A673 (cell line): ENCODE measurements around the gene IP6K2. TPM values are rescaled to one million over a fixed set of nuclear protein-coding genes. Genes with fewer than 3 reads are reported as not detected.

ENCODE experiments used
- BruUV-seq: library from RNA; stranded (reverse); fragments of 400-500 nt; replicated peaks from 2 replicates; lab custom pipeline; 2021; lab: Mats Ljungman, UMichigan
- CTCF ChIA-PET: fragments of 300-600 bp; sonication (Branson Sonifier 250); formaldehyde crosslinking; loops from one replicate; lab custom pipeline; 2022; ENCODE audit warnings: antibody characterized with exemption; lab: Charles Lee
- POLR2A ChIA-PET: fragments of 300-600 bp; sonication (Branson Sonifier 250); formaldehyde crosslinking; loops from one replicate; lab custom pipeline; 2022; ENCODE audit warnings: antibody characterized with exemption; ENCODE audit not compliant: low non-redundant PET; lab: Charles Lee
- DNase-seq: peaks from one replicate; pipeline ENCODE4 v3.0.0-alpha.2; 2015; ENCODE audit warnings: low spot score
- H3K27ac ChIP-seq: fragments of 200-600 bp; sonication (generic); 2 replicates; pipeline ENCODE4 v1.5.1; 2016; ENCODE audit warnings: mixed run types, low read depth, mild to moderate bottlenecking, mixed read lengths, antibody characterized with exemption, low read length; ENCODE audit not compliant: poor library complexity, severe bottlenecking
- H3K27me3 ChIP-seq: fragments of 200-600 bp; sonication (generic); replicated peaks from 2 replicates; pipeline ENCODE4 v1.6.1; 2017; ENCODE audit warnings: mixed run types, low read depth, mild to moderate bottlenecking, mixed read lengths, antibody characterized with exemption, low read length; ENCODE audit not compliant: insufficient read depth, poor library complexity
- H3K36me3 ChIP-seq: fragments of 200-600 bp; sonication (generic); 2 replicates; pipeline ENCODE4 v1.6.1; 2016; ENCODE audit warnings: mixed run types, mild to moderate bottlenecking, mixed read lengths, antibody characterized with exemption, low read length; ENCODE audit not compliant: insufficient read depth, poor library complexity, severe bottlenecking
- H3K4me1 ChIP-seq: fragments of 200-600 bp; sonication (generic); 2 replicates; pipeline ENCODE4 v1.6.1; 2017; ENCODE audit warnings: mixed run types, mild to moderate bottlenecking, mixed read lengths, antibody characterized with exemption, low read length; ENCODE audit not compliant: insufficient read depth, poor library complexity, severe bottlenecking
- H3K4me3 ChIP-seq: fragments of 200-600 bp; sonication (generic); 2 replicates; pipeline ENCODE4 v1.5.1; 2016; ENCODE audit warnings: low read depth, mixed run types, mild to moderate bottlenecking, mixed read lengths, low read length; ENCODE audit not compliant: poor library complexity, severe bottlenecking
- H3K9me3 ChIP-seq: fragments of 200-600 bp; sonication (generic); 2 replicates; pipeline ENCODE4 v1.6.1; 2016; ENCODE audit warnings: mixed run types, low read depth, mild to moderate bottlenecking, mixed read lengths, antibody characterized with exemption, low read length; ENCODE audit not compliant: poor library complexity, severe bottlenecking
- EZH2 ChIP-seq: fragments of 200-600 bp; sonication (generic); IDR thresholded peaks from 2 replicates; pipeline ENCODE4 v1.6.1; 2017; ENCODE audit warnings: borderline replicate concordance, low read depth, mild to moderate bottlenecking, mixed read lengths, antibody characterized with exemption, low read length; ENCODE audit not compliant: poor library complexity, severe bottlenecking
- intact Hi-C: fragments of 100-400 bp; cut with micrococcal nuclease; formaldehyde crosslinking; loops from one replicate; pipeline ENCODE4 v1.10.0; 2022; ENCODE audit not compliant: unreplicated experiment
- total RNA-seq: library from RNA; stranded (reverse); gene quantifications from 2 replicates; pipeline ENCODE4 v1.2.3, GENCODE V29; 2021
- TF ChIP-seq, protein P1 (sequence below): fragments of 300-800, 200-600 bp; sonication (generic); conservative IDR thresholded peaks from 2 replicates; pipeline ENCODE4 v1.5.1; 2017; ENCODE audit warnings: low read depth, mild to moderate bottlenecking, antibody characterized with exemption, low read length, moderate library complexity, mixed read lengths

The IP6K2 gene
- total RNA-seq, 1 experiment from 2014 or later = 62.5 TPM

GRCh38 chr3:48662145-48662752 is 54.8 kb downstream of the IP6K2 start:
- Histone ChIP-seq H3K27me3 (no peaks in the 10 kb centered on the region), H3K9me3 (no peaks in the 10 kb centered on the region), H3K4me1 (no peaks in the 10 kb centered on the region), H3K4me3 (peak overlapping the region; percentile 56), H3K36me3 (no peaks in the 10 kb centered on the region), H3K27ac (no peak overlapping the region)
- intact Hi-C loops = no loop called here
- TF ChIP-seq, protein P1, sequence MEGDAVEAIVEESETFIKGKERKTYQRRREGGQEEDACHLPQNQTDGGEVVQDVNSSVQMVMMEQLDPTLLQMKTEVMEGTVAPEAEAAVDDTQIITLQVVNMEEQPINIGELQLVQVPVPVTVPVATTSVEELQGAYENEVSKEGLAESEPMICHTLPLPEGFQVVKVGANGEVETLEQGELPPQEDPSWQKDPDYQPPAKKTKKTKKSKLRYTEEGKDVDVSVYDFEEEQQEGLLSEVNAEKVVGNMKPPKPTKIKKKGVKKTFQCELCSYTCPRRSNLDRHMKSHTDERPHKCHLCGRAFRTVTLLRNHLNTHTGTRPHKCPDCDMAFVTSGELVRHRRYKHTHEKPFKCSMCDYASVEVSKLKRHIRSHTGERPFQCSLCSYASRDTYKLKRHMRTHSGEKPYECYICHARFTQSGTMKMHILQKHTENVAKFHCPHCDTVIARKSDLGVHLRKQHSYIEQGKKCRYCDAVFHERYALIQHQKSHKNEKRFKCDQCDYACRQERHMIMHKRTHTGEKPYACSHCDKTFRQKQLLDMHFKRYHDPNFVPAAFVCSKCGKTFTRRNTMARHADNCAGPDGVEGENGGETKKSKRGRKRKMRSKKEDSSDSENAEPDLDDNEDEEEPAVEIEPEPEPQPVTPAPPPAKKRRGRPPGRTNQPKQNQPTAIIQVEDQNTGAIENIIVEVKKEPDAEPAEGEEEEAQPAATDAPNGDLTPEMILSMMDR = no peak
- TF ChIP-seq EZH2 = no peak
- DNase-seq = no peak
- CTCF ChIA-PET = interaction anchor here (0.6 to 1.0 kb wide), 2 partner anchors 24 to 716 kb away, joined by 3 to 14 read pairs; no protein-coding TSS in a partner anchor
- POLR2A ChIA-PET = interaction anchor here (0.6 kb wide), 1 partner anchor 1666 kb away, joined by 3 read pairs; no protein-coding TSS in a partner anchor
- no TSS peak for BruUV-seq

GRCh38 chr3:48661501-48662144 is 55.4 kb downstream of the IP6K2 start:
- peak; percentile 58 for DNase-seq
- Histone ChIP-seq H3K4me3 (peak overlapping the region; percentile 56), H3K9me3 (no peaks in the 10 kb centered on the region), H3K27me3 (no peaks in the 10 kb centered on the region), H3K36me3 (no peaks in the 10 kb centered on the region), H3K27ac (no peak overlapping the region), H3K4me1 (no peaks in the 10 kb centered on the region)
- TF ChIP-seq EZH2 = no peak
- TF ChIP-seq, protein P1 = no peak
- POLR2A ChIA-PET = interaction anchor here (0.6 kb wide), 1 partner anchor 1665 kb away, joined by 3 read pairs; no protein-coding TSS in a partner anchor
- intact Hi-C loops = no loop called here
- CTCF ChIA-PET = interaction anchor here (1.0 kb wide), 1 partner anchor 24 kb away, joined by 3 read pairs; no protein-coding TSS in a partner anchor
- BruUV-seq = no TSS peak

GRCh38 chr3:48660800-48661400 is 56.1 kb downstream of the IP6K2 start:
- BruUV-seq = no TSS peak
- Histone ChIP-seq H3K27ac (no peak overlapping the region), H3K36me3 (no peaks in the 10 kb centered on the region), H3K9me3 (no peaks in the 10 kb centered on the region), H3K4me3 (peak overlapping the region; percentile 40), H3K27me3 (no peaks in the 10 kb centered on the region), H3K4me1 (no peaks in the 10 kb centered on the region)
- intact Hi-C loops = no loop called here
- TF ChIP-seq, protein P1 = no peak
- no peak for TF ChIP-seq EZH2
- ChIA-PET CTCF (no interaction called here), POLR2A (no interaction called here)
- DNase-seq = no peak
